Subcutaneous abdominal adipose tissue (tissue), 5 donors: ENCODE results near the gene ZNF318.
"Not testable (repeated sequence)": the region's sequence is repeated elsewhere in the genome, so short reads cannot be mapped to it uniquely, and the experiment has no call there.

Experiments
- H3K27ac ChIP-seq: one replicate; pipeline ENCODE4 v1.7.0; 2013; ENCODE audit warnings: low read depth, mild to moderate bottlenecking, inconsistent platforms, low read length, moderate library complexity
- H3K27me3 ChIP-seq, 5 donors: one replicate each; pipeline ENCODE4 v1.7.0; 2013; ENCODE audit warnings: low read length in 5 of 5, inconsistent platforms in 1 of 5; ENCODE audit not compliant: control insufficient read depth in 5 of 5, insufficient read depth in 4 of 5
- H3K36me3 ChIP-seq, 5 donors: one replicate each; pipeline ENCODE4 v1.7.0; 2013; ENCODE audit warnings: low read length in 5 of 5; ENCODE audit not compliant: control insufficient read depth in 5 of 5, insufficient read depth in 5 of 5
- H3K4me1 ChIP-seq, 5 donors: one replicate each; pipeline ENCODE4 v1.7.0; 2013; ENCODE audit warnings: low read length in 5 of 5, mild to moderate bottlenecking in 3 of 5, moderate library complexity in 1 of 5; ENCODE audit not compliant: control insufficient read depth in 5 of 5, insufficient read depth in 5 of 5
- H3K4me3 ChIP-seq, 5 donors: one replicate each; pipeline ENCODE4 v1.7.0; 2013; ENCODE audit warnings: low read length in 5 of 5, low read depth in 1 of 5
- H3K9ac ChIP-seq, 5 donors: one replicate each; pipeline ENCODE4 v1.7.0; 2013; ENCODE audit warnings: low read length in 5 of 5, mild to moderate bottlenecking in 4 of 5, moderate library complexity in 3 of 5
- H3K9me3 ChIP-seq, 5 donors: one replicate each; pipeline ENCODE4 v1.7.0; 2013; ENCODE audit warnings: low read length in 5 of 5; ENCODE audit not compliant: control insufficient read depth in 5 of 5
- donor health status: healthy.
- donor health status: healthy.
- donor health status: healthy.
- donor health status: healthy.
- donor health status: healthy.

The ZNF318 gene

GRCh38 chr6:43368259-43369160 lies 937 bp downstream of the ZNF318 start:
- peak overlapping the region; percentile 77 to 91 (median 80) for H3K4me3 ChIP-seq
- H3K4me1 ChIP-seq, result peaks cover 8 to 24% (median 19%) of the 10 kb centered on the region in 5 donors
- H3K9ac ChIP-seq, result peak overlapping the region; percentile 25 to 82 (median 75)
- peaks cover 7 to 21% (median 19%) of the 10 kb centered on the region in 5 donors for H3K36me3 ChIP-seq
- H3K9me3 ChIP-seq, result no peaks in the 10 kb centered on the region
- H3K27me3 ChIP-seq, result no peaks in the 10 kb centered on the region
- H3K27ac ChIP-seq, result no peak overlapping the region

DNA sequence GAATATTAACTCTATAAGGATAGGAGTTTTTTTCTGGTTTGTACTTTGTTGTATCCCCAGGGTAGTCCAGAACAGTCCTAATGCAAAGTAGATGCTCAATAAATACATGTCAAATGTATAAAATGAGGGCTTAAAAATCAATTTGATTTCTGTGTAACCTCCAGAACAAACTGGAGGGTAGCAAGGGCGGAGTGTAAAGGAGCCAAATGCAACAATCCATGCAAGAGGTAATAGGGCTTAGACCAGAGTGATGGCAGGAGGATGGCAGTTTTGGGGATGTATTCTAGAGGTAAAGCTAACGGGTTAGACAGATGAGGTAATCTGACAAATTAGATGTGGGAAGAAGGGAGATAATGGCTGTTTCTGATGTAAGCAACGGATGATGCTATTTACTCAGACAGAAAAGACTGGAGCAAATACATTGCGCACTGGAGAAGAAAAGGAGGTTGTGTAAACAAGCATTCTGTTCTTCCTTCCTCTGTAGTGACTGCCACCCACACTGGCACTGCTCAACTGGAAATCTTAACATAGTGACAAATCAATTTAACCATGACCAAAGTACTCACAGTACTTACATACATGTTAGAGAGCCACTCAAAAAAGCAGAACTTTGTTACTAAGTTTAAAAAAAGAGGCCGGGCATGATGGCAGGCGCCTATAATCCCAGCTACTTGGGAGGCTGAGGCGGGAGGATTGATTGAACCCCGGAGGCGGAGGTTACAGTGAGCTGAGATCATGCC lies 2.0 kb downstream of the ZNF318 start:
- H3K27me3 ChIP-seq, result no peaks in the 10 kb centered on the region
- peak overlapping the region in 1 of 5 donors; percentile 13 for H3K4me3 ChIP-seq

DNA sequence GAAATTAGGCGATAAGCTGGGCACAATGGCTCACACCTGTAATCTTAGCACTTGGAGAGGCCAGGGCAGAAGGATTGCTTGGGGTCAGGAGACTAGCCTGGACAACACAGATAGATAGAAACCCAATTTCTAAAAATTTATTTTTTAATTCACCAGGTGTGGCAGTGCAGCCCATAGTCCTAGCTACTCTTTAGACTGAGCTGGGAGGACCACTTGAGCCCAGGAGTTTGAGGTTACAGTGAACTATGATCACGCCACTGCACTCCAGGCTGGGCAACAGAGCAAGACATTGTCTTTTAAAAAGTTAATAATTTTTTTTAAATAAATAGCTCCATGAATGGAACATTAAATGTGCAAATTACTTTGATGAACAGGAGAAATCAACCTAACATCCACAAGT lies 8.2 kb downstream of the ZNF318 start:
- Histone ChIP-seq H3K4me3 (no peak overlapping the region), H3K4me1 (peaks cover 0 to 5% (median 0%) of the 10 kb centered on the region in 5 donors), H3K27ac (no peak overlapping the region), H3K36me3 (peaks cover 25 to 65% (median 50%) of the 10 kb centered on the region in 5 donors), H3K9ac (no peak overlapping the region), H3K27me3 (no peaks in the 10 kb centered on the region), H3K9me3 (no peaks in the 10 kb centered on the region)

More for the DNA sequence above, 2.0 kb downstream of the ZNF318 start:
- Histone ChIP-seq H3K4me1 (peaks cover 8 to 24% (median 19%) of the 10 kb centered on the region in 5 donors), H3K9ac (peak overlapping the region in 1 of 5 donors; percentile 82), H3K27ac (no peak overlapping the region), H3K36me3 (peaks cover 13 to 30% (median 29%) of the 10 kb centered on the region in 5 donors), H3K9me3 (no peaks in the 10 kb centered on the region)

GRCh38 chr6:43359831-43360230 lies 9.6 kb downstream of the ZNF318 start:
- Histone ChIP-seq H3K9me3 (no peaks in the 10 kb centered on the region), H3K9ac (no peak overlapping the region), H3K4me1 (peaks cover 0 to 5% (median 0%) of the 10 kb centered on the region in 5 donors), H3K36me3 (peaks cover 26 to 74% (median 57%) of the 10 kb centered on the region in 5 donors), H3K27ac (no peak overlapping the region), H3K4me3 (no peak overlapping the region), H3K27me3 (no peaks in the 10 kb centered on the region)

DNA sequence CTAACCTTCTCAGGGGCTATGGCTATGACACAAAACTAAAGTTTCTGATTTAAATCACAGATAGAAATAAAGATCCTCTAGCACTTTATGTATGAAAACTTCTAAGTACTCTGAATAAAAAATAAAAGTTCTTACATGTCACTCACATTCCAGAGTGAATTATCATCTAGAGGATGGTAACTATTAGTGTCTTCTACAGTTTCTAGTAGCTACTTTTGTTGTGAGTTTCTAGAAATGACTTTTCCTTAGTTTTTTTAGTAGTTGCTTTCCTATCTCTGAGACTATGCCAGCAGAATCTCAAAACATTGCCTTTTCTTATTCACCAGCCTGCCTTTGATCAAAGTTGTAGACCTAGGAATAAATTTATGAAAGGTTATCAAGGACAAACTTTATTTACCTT lies 10.1 kb downstream of the ZNF318 start:
- peaks cover 22 to 74% (median 57%) of the 10 kb centered on the region in 5 donors for H3K36me3 ChIP-seq
- H3K4me3 ChIP-seq, result no peak overlapping the region
- no peak overlapping the region for H3K9ac ChIP-seq
- no peaks in the 10 kb centered on the region for H3K9me3 ChIP-seq
- no peaks in the 10 kb centered on the region for H3K27me3 ChIP-seq
- no peak overlapping the region for H3K27ac ChIP-seq
- H3K4me1 ChIP-seq, result peaks cover 0 to 5% (median 0%) of the 10 kb centered on the region in 5 donors

DNA sequence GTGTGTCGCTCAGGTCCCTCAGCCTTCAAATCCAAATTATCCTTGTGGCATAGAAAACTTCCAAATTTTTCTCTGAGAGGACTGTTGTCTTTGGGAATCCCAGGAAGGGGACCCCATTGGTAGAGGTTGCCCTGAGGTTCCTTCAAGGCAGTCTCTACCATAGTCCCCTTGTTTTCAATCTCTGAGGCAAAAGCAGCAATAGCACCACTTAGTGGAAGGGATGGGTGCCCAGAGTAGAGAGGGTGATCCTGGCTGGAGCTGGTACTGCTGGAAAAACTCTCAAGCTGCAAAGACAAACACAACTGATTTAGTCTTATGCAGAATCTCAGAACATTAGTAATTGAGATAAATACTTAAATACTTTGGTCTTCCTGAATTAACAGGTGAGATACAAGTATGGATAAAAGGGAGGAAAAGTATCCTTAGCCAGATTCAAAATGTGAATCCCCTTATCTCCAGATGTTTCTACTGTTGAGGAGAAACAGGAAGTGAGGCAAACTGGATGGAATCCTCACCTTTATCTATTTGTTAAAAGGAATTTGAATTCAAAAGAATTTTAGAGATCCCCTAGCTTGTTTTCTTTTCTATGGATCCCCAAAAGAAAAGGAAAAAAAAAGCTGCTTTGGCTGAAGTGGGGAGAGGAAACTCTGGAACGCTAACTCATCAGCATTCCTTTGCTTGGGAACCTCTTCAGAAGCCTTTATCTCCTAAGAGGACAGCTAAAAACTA lies 13.4 kb downstream of the ZNF318 start:
- no peak overlapping the region for H3K4me3 ChIP-seq
- H3K36me3 ChIP-seq, result peaks cover 24 to 70% (median 43%) of the 10 kb centered on the region in 5 donors
- H3K27me3 ChIP-seq, result no peaks in the 10 kb centered on the region
- no peak overlapping the region for H3K9ac ChIP-seq
- H3K9me3 ChIP-seq, result no peaks in the 10 kb centered on the region
- H3K27ac ChIP-seq, result no peak overlapping the region
- H3K4me1 ChIP-seq, result peaks cover 0 to 5% (median 0%) of the 10 kb centered on the region in 5 donors

DNA sequence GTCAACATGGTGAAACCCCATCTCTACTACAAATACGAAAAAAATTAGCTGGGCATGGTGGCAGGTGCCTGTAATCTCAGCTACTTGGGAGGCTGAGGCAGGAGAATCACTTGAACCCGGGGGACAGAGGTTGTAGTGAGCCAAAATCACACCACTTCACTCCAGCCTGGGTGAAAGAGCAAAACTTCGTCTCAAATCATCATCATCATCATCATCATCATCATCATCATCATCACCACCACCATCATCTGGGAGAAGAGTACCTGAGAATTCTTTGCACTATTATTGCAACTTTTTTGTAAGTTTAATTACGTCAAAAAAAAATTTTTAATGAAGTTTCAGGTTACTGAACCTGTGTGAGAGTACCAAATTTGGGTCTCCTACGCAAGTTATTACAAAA lies 17.5 kb downstream of the ZNF318 start:
- H3K9me3 ChIP-seq, H3K4me1 ChIP-seq, H3K4me3 ChIP-seq, H3K27ac ChIP-seq, H3K27me3 ChIP-seq, H3K9ac ChIP-seq: not testable (repeated sequence)
- H3K36me3 ChIP-seq, result peaks cover 37 to 72% (median 51%) of the 10 kb centered on the region in 5 donors

DNA sequence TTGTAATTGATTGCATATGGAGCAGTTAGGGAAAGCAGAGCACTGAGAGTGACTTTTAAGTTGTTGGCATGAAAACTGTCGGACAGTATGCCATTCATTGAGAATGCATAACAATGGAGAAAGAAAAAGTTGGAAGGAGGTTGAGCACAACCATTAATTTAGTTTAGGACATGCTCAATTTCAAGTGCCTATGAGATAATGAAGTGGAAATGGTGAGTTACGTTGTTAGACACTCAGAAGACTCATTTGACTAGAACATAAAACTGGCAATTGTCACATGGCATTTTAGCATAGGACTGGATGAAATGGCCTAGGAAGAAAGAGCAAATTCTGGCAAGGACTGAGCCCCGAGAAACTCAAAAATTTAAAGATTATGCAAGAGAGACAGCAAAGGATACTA lies 22.0 kb downstream of the ZNF318 start:
- Histone ChIP-seq H3K4me3 (no peak overlapping the region), H3K9me3 (no peaks in the 10 kb centered on the region), H3K27me3 (no peaks in the 10 kb centered on the region), H3K36me3 (peaks cover 42 to 70% (median 46%) of the 10 kb centered on the region in 5 donors), H3K9ac (no peak overlapping the region), H3K4me1 (peaks cover 0 to 7% (median 0%) of the 10 kb centered on the region in 5 donors), H3K27ac (no peak overlapping the region)

DNA sequence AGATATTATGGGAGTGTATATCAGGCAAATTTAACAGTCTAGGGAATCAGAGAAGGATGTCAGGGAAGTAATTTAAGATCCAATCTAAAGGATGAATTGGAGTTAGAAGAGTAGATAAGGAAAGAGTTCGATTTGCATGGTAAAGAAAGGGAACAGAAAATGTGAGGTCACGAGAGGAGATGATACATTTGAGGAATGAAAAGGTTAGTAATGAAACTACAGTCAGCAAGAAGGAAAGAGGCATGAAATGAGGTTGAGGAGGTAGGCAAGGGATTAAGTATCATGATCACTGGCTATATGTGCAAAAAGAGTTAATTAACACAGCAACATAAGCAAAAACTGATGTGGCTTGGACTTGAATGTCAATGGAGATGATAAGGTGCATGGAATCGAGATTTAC lies 22.4 kb downstream of the ZNF318 start:
- Histone ChIP-seq H3K27ac (no peak overlapping the region), H3K36me3 (peaks cover 45 to 70% (median 48%) of the 10 kb centered on the region in 5 donors), H3K9me3 (no peaks in the 10 kb centered on the region), H3K27me3 (no peaks in the 10 kb centered on the region), H3K4me1 (peaks cover 0 to 7% (median 0%) of the 10 kb centered on the region in 5 donors), H3K4me3 (no peak overlapping the region), H3K9ac (no peak overlapping the region)
